HG03378 (cell line): ENCODE data around the gene PHOX2B.
"Not testable (repeated sequence)": the region's sequence is repeated elsewhere in the genome, so short reads cannot be mapped to it uniquely, and the experiment has no call there.

Experiments
- ATAC-seq: cut with Tn5 transposase; IDR thresholded peaks from one replicate; pipeline ENCODE4 v1.9.1; 2021; ENCODE audit warnings: mild to moderate bottlenecking, moderate library complexity; ENCODE audit not compliant: unreplicated experiment

The PHOX2B gene

DNA sequence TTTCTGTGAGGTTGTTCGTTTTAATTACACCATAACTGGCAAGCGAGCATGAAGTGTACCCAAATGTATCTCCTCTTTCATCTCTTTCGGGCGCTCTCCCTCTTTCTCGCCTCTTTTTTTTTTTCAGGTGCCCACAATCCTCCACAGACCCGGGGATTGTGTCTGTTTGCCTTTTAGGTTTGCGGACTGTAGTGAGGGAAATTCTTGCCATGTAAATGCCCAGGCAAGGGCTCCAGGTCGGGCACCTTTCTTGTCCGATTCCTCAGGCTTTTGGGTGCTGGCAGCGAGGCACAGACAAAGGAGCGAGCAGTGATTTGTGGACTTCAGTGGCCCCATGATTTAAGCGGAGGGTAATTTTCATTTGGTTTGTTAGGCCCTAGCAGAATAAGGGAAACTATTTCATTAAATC lies 1.1 kb upstream of the PHOX2B start:
- ATAC-seq, result no peak

DNA sequence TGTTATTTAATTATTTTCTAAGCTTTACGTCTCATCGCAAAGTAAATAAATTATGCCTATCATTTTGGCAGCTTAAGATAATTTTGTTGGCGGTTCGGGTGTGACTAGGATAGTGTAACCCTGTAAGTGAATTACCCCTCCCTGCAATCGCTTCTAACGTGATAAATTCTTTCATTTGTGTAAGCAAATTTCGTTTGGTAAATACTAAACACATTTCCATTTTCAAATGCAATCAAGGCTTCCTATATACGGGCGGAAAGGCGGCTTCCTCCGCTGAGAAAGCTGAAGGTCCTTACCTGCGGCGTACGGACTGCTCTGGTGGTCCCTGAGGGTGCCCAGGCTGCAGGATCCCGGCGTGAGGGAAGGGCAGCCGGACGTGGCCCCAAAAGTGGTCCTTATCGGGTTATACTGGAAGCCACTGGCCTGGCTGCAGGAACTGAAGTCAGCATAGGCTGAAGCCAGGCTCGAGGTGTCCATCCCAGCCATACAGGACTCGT lies 403 bp downstream of the PHOX2B start:
- no peak for ATAC-seq

GRCh38 chr4:41747230-41748055 lies 1.1 kb downstream of the PHOX2B start:
- no peak for ATAC-seq

GRCh38 chr4:41746440-41747229 lies 1.9 kb downstream of the PHOX2B start:
- no peak for ATAC-seq

DNA sequence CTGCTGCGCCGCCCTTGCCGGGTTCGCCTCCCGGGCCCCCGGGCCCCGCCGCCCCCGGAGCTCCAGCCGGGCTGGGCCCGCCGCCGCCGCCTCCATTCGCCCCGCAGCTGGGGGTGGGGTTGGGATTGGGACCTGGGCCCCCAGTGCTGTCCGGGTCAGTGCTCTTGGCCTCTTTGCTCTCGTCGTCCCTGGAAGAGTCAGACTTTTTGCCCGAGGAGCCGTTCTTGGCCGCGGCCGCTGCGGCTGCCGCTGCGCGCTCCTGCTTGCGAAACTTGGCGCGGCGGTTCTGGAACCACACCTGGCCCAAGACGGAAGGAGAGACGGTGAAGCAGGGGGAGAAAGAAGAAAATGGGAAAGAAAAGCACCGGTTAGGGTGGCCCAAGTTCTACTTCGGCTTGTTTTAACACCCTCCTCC lies 2.5 kb downstream of the PHOX2B start:
- no peak for ATAC-seq

DNA sequence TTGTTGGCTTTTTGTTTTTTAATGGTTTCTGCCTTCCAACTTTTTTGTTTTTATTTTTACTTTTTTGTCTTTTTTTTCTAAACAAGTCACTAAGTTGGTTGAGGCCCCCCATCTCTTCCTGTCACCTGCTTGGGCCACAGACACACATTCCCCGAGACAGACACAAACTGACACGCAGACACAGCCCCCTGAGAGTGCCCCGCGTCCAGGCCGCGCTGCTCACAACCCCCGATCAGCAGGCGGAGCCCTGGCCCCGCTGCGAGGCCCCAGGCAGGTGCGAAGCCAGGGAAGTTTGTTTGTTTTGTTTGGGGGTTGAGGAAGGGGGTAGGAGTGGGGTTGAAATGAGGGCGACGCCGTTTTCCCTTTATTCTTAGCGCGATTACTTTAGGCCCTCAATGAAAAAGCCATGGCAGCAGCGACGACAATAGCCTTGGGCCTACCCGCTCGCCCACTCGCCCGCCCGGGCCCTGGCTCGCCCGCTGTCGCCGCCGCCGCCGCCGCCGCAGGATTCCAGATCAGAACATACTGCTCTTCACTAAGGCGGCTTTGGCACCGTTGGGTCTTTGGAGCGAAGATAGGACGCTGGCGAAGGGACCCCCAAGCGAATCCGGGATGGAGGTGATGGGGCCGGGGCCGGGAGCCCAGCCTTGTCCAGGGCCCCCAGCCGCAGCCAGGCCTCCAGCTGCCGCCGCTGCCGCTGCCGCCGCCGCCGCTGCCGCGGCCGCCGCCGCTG lies 3.1 kb downstream of the PHOX2B start:
- no peak for ATAC-seq

DNA sequence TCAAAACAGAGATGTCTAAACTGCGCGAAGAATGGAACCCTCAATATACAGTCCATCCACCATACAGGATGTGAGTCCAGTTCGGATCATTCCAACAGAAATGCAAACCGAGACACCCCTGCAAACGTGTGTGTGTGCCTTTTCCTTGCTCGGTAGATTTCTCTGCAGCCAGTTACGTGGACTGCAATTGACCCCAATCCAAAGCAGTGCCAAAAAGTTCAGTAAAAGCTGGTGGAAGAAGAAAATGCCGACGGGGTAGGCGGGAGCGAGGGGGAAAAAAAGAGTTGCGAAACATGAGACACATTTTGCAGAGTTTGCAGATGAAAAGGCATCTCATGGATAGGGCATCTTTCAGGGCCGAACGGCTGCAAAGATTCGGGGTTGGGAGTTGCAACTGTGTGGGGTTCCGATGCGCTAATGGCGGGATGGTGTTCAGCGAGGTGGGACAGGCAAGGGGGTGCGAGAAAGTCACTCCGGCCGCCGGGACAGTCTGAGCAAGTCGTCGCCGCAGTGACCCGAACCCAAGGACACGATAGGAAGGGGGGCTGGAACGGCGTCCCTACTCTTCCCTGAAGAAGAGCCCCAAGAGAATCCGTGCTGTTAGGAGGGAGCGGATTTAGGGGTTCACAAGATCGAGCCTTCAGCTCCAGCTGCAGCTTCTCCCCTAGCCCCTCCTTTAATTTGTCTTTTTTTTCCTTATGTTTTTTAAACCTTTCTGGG lies 3.8 kb downstream of the PHOX2B start:
- ATAC-seq, result no peak

- no peak for ATAC-seq
These were observed 7.2 kb downstream of the PHOX2B start for GRCh38 chr4:41741354-41741753.

DNA sequence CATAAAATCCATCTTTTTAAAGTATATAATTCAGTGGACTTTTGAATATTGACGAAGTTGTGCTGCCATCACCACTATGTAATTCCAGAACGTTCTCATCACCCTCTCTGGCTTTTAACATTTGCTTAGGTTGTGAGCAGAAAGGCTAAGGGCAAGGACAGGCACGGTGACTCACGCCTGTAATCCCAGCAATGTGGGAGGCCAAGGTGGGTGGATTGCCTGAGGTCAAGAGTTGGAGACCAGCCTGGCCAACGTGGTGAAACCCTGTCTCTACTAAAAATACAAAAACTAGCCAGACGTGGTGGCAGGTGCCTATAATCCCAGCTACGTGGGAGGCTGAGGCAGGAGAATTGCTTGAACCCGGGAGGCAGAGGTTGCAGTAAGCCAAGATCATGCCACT lies 11.0 kb downstream of the PHOX2B start:
- not testable (repeated sequence) for ATAC-seq

- ATAC-seq, result no peak
These were observed 14.2 kb downstream of the PHOX2B start for GRCh38 chr4:41734371-41734770.

DNA sequence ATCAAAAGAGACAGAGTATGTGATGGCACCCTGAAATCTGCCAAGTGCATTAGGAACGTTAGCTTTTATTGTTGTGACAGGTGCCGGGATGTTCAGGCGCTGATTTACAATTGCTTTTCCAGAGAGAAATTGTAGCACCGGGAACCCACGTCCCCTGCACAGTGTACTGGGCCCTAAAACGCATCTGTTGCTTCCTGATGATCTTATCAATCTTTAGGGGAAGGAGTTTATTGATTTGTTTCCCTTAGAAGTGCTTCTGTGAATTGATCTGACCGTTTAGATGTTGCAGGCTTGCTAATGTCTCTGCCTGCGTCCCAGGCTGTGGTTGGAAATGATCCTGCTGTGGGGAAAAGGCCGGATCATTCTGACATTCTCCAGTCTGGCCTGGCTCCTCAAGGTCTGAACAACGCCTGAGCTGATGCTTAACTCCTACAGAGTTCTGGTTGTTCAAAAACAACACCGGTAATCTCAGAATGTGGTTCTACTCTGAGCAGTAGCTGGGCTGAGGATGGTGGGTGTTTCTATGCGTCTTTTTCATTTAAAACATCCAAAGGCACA lies 16.9 kb downstream of the PHOX2B start:
- no peak for ATAC-seq

GRCh38 chr4:41728573-41728913 lies 20.0 kb downstream of the PHOX2B start:
- ATAC-seq, result no peak

- no peak for ATAC-seq
These were observed 20.5 kb downstream of the PHOX2B start for GRCh38 chr4:41727861-41728572.

- ATAC-seq, result no peak
These were observed 23.3 kb downstream of the PHOX2B start for GRCh38 chr4:41725254-41725653.

- ATAC-seq, result no peak
These were observed 25.2 kb downstream of the PHOX2B start for GRCh38 chr4:41723286-41723685.

- ATAC-seq, result no peak
These were observed 26.3 kb downstream of the PHOX2B start for GRCh38 chr4:41722181-41722580.

DNA sequence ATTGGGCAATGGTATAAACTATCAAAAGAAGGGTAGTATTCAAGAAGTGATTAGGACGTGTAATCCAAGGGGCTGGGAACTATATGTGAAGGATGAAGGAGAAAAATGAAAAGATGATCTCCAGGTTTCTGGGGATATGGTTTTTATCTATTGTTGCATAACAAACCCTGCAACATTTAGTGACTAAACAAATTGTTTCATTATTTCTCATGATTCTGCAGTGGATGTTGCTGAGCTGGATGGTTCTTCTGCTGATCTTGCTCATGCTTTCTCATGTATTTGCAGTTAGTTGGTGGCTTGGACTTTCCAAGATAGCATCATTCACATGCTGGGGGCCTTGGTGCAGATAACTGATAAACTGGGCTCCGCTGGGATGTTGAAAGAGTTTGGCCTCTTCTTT lies 29.1 kb downstream of the PHOX2B start:
- ATAC-seq, result no peak

- ATAC-seq, result no peak
These were observed 29.6 kb downstream of the PHOX2B start for GRCh38 chr4:41718907-41719306.

- no peak for ATAC-seq
These were observed 33.4 kb downstream of the PHOX2B start for GRCh38 chr4:41715155-41715554.
